IPS-18c (cell line): ENCODE measurements around the gene BCAS4.
"Not testable (repeated sequence)": the region's sequence is repeated elsewhere in the genome, so short reads cannot be mapped to it uniquely, and the experiment has no call there.

ENCODE experiments used
- H3K4me3 ChIP-seq: 2 replicates; pipeline ENCODE4 v1.7.0; 2013; ENCODE audit warnings: low read depth, mild to moderate bottlenecking, low read length, moderate library complexity; ENCODE audit not compliant: insufficient read depth
- H3K9me3 ChIP-seq: one replicate; pipeline ENCODE4 v1.6.1; 2013; ENCODE audit warnings: mild to moderate bottlenecking, low read length, moderate library complexity; ENCODE audit not compliant: control insufficient read depth, insufficient read depth

BCAS4 gene

GRCh38 chr20:50766955-50767809, 27.7 kb upstream of the BCAS4 start:
- H3K9me3 ChIP-seq, H3K4me3 ChIP-seq: not testable (repeated sequence)

GRCh38 chr20:50768991-50769390, 25.9 kb upstream of the BCAS4 start:
- H3K9me3 ChIP-seq, H3K4me3 ChIP-seq: not testable (repeated sequence)

- not testable (repeated sequence) for H3K4me3 ChIP-seq, H3K9me3 ChIP-seq
These were observed 25.2 kb upstream of the BCAS4 start for GRCh38 chr20:50769551-50770085.

GRCh38 chr20:50771419-50772080, 23.3 kb upstream of the BCAS4 start:
- H3K9me3 ChIP-seq, H3K4me3 ChIP-seq: not testable (repeated sequence)

GRCh38 chr20:50772420-50773185, 22.3 kb upstream of the BCAS4 start:
- Histone ChIP-seq H3K9me3 (no peaks in the 10 kb centered on the region), H3K4me3 (no peak overlapping the region)

- Histone ChIP-seq H3K4me3 (no peak overlapping the region), H3K9me3 (no peaks in the 10 kb centered on the region)
These were observed 20.3 kb upstream of the BCAS4 start for GRCh38 chr20:50774515-50774914.

- Histone ChIP-seq H3K9me3 (peaks cover 2% of the 10 kb centered on the region), H3K4me3 (no peak overlapping the region)
These were observed 18.6 kb upstream of the BCAS4 start for GRCh38 chr20:50776122-50776817.

- no peak overlapping the region for H3K4me3 ChIP-seq
These were observed 17.5 kb upstream of the BCAS4 start for GRCh38 chr20:50777373-50777772.

GRCh38 chr20:50778994-50779393, 15.9 kb upstream of the BCAS4 start:
- H3K9me3 ChIP-seq, H3K4me3 ChIP-seq: not testable (repeated sequence)

More at GRCh38 chr20:50777373-50777772, 17.5 kb upstream of the BCAS4 start:
- H3K9me3 ChIP-seq = peaks cover 2% of the 10 kb centered on the region

GRCh38 chr20:50783390-50783789, 11.5 kb upstream of the BCAS4 start:
- H3K9me3 ChIP-seq = peaks cover 2% of the 10 kb centered on the region
- no peak overlapping the region for H3K4me3 ChIP-seq

GRCh38 chr20:50783903-50784302, 11.0 kb upstream of the BCAS4 start:
- H3K9me3 ChIP-seq = peaks cover 2% of the 10 kb centered on the region
- H3K4me3 ChIP-seq = no peak overlapping the region

GRCh38 chr20:50784464-50784863, 10.4 kb upstream of the BCAS4 start:
- Histone ChIP-seq H3K4me3 (no peak overlapping the region), H3K9me3 (peaks cover 2% of the 10 kb centered on the region)

GRCh38 chr20:50786703-50787102, 8.2 kb upstream of the BCAS4 start:
- Histone ChIP-seq H3K4me3 (no peak overlapping the region), H3K9me3 (no peaks in the 10 kb centered on the region)

- no peak overlapping the region for H3K4me3 ChIP-seq
- no peaks in the 10 kb centered on the region for H3K9me3 ChIP-seq
These were observed 7.7 kb upstream of the BCAS4 start for GRCh38 chr20:50787181-50787580.

- no peak overlapping the region for H3K4me3 ChIP-seq
- no peaks in the 10 kb centered on the region for H3K9me3 ChIP-seq
These were observed 6.5 kb upstream of the BCAS4 start for GRCh38 chr20:50788045-50788991.

GRCh38 chr20:50789968-50790650, 4.8 kb upstream of the BCAS4 start:
- H3K9me3 ChIP-seq = no peaks in the 10 kb centered on the region
- H3K4me3 ChIP-seq = no peak overlapping the region
